ENCODE measurements around the gene CYP46A1. TPM values are rescaled to one million over a fixed set of nuclear protein-coding genes. Genes with fewer than 3 reads are reported as not detected.

The CYP46A1 gene
- total RNA-seq, 4 donors from 2014 or later: 0.13 to 4.7 (median 0.55) TPM; not detected in 1

DNA sequence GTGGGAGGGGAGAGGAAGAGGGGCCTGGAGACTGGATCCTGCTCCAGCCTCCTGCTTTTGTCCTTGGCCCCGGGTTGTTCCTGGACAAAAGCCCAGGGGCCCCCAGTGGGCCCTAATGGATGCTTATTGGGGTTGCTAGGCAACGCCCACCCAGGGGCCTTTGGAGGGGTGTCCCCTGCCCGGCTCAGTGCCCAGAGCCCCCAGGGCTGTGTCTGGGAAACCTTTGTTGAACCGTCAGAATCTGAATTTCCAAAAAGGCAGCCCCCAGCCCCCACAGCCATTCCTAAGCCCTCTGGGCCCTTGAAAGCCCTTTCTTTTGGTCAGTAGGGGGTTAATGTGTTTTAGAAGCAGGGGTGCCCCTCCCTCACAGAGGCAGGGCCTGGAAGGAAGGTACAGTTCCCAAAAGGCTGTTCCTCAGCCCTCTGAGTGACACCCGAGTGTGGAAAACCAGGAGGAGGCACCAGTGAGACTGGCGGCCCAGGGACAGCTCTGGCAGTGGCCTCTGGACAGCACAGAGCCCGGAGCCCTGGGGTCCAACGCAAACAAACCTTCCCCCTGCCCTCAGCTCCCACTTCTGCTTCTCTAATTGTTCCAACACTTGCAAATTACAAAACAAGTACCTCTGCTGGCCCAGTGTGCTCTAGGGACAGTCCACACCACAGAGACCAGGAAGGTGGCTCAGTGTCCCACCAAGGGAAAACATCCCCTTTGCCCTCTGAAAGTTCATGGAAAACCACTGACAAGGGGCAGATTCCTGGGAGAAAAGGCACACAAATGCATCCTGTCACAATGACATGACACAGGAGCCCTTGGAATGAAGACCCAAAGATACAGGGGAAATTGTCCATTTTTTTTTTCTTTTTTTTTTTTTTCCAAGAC lies 19.8 kb upstream of the CYP46A1 start:
- no peak overlapping the region for H3K4me3 ChIP-seq (ENCODE audit: low read depth, poor library complexity, severe bottlenecking)
- 53 to 56% methylated on average over 8 of the region's 8 CpGs for WGBS, 2 donors
- no peak for TF ChIP-seq POLR2A (IDR thresholded peaks at IDR 0.05)
- TF ChIP-seq, protein P1, sequence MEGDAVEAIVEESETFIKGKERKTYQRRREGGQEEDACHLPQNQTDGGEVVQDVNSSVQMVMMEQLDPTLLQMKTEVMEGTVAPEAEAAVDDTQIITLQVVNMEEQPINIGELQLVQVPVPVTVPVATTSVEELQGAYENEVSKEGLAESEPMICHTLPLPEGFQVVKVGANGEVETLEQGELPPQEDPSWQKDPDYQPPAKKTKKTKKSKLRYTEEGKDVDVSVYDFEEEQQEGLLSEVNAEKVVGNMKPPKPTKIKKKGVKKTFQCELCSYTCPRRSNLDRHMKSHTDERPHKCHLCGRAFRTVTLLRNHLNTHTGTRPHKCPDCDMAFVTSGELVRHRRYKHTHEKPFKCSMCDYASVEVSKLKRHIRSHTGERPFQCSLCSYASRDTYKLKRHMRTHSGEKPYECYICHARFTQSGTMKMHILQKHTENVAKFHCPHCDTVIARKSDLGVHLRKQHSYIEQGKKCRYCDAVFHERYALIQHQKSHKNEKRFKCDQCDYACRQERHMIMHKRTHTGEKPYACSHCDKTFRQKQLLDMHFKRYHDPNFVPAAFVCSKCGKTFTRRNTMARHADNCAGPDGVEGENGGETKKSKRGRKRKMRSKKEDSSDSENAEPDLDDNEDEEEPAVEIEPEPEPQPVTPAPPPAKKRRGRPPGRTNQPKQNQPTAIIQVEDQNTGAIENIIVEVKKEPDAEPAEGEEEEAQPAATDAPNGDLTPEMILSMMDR (IDR thresholded peaks at IDR 0.05): no peak
- intact Hi-C loops (cut with DNase I; ENCODE audit: low total_unique reads): no loop called here
- no peak for DNase-seq (ENCODE audit: low spot score in 2 of 2)

GRCh38 chr14:99664937-99665273 lies 19.2 kb upstream of the CYP46A1 start:
- DNase-seq (ENCODE audit: low spot score in 2 of 2): no peak
- no peak overlapping the region for H3K4me3 ChIP-seq (ENCODE audit: low read depth, poor library complexity, severe bottlenecking)
- 80 to 91% methylated on average over 12 of the region's 12 CpGs for WGBS, 2 donors
- intact Hi-C loops (cut with DNase I; ENCODE audit: low total_unique reads): no loop called here
- TF ChIP-seq POLR2A (IDR thresholded peaks at IDR 0.05): no peak
- TF ChIP-seq, protein P1 (IDR thresholded peaks at IDR 0.05): no peak

DNA sequence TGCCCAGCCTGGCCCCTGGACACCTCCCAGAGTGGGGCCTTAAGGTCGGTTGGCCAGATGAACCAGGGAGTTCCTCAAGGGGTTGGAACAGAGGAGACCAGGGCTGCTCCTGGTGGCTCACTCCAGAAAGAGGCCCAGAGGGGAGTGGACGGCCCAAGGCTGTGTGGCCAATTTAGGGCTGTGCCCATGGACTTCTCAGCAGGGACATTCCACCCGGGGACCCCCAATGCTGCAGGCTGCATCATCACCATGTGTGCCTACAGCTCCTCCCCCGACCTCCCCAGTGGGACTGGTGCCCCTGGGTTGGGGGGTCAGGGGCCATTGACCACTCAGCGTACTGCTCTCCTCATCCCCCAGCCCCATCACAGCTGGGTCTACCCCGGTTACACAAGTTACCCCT lies 17.6 kb upstream of the CYP46A1 start:
- intact Hi-C loops (cut with DNase I; ENCODE audit: low total_unique reads): no loop called here
- TF ChIP-seq, protein P1 (IDR thresholded peaks at IDR 0.05): no peak
- 73 to 74% methylated on average over 5 to 6 of the region's 6 CpGs for WGBS, 2 donors
- DNase-seq (ENCODE audit: low spot score in 2 of 2): no peak
- no peak overlapping the region for H3K4me3 ChIP-seq (ENCODE audit: low read depth, poor library complexity, severe bottlenecking)

- 49 to 58% methylated on average over 2 of the region's 2 CpGs for WGBS, 2 donors
Measured at GRCh38 chr14:99667045-99667444, 17.1 kb upstream of the CYP46A1 start.

GRCh38 chr14:99667821-99668220 lies 16.3 kb upstream of the CYP46A1 start:
- 75 to 89% methylated on average over 9 of the region's 9 CpGs for WGBS, 2 donors
- TF ChIP-seq, protein P1 (IDR thresholded peaks at IDR 0.05): no peak
- TF ChIP-seq POLR2A (IDR thresholded peaks at IDR 0.05): no peak
- no peak for DNase-seq (ENCODE audit: low spot score in 2 of 2)
- intact Hi-C loops (cut with DNase I; ENCODE audit: low total_unique reads): no loop called here
- no peak overlapping the region for H3K4me3 ChIP-seq (ENCODE audit: low read depth, poor library complexity, severe bottlenecking)

More at GRCh38 chr14:99667045-99667444, 17.1 kb upstream of the CYP46A1 start:
- DNase-seq (ENCODE audit: low spot score in 2 of 2): no peak
- intact Hi-C loops (cut with DNase I; ENCODE audit: low total_unique reads): no loop called here
- no peak overlapping the region for H3K4me3 ChIP-seq (ENCODE audit: low read depth, poor library complexity, severe bottlenecking)
- no peak for TF ChIP-seq POLR2A (IDR thresholded peaks at IDR 0.05)
- TF ChIP-seq, protein P1 (IDR thresholded peaks at IDR 0.05): no peak
